SK-N-SH (cell line): Measurements from ENCODE around the gene ARHGAP20.

Experiments
- CHD2 ChIP-seq: fragments of 150-350 bp; IDR thresholded peaks from 2 replicates; pipeline ENCODE4 v1.6.1; 2018; ENCODE audit warnings: low read length; ENCODE audit not compliant: partially characterized antibody
- NRF1 ChIP-seq: IDR thresholded peaks from 2 replicates; pipeline ENCODE4 v1.6.1; 2012; ENCODE audit warnings: low read depth, mild to moderate bottlenecking, low read length
- RAD21 ChIP-seq: IDR thresholded peaks from 2 replicates; pipeline ENCODE4 v1.6.1; 2012; ENCODE audit warnings: mild to moderate bottlenecking, low read length
- RCOR1 ChIP-seq: fragments of 150-350 bp; IDR thresholded peaks from 2 replicates; pipeline ENCODE4 v1.6.1; 2017; ENCODE audit warnings: antibody characterized with exemption, low read length
- RFX5 ChIP-seq: IDR thresholded peaks from 2 replicates; pipeline ENCODE4 v1.6.1; 2012; ENCODE audit warnings: mild to moderate bottlenecking, improper control_type of control experiment, low read length
- YY1 ChIP-seq: IDR thresholded peaks from 2 replicates; pipeline ENCODE4 v1.4.0; 2012; ENCODE audit warnings: low read depth, mild to moderate bottlenecking
- TF ChIP-seq, protein P1 (sequence below): fragments of 200-600 bp; sonication (generic); IDR thresholded peaks from 2 replicates; pipeline ENCODE4 v1.6.1; 2017; ENCODE audit warnings: antibody characterized with exemption, mild to moderate bottlenecking, moderate library complexity
- TF ChIP-seq, protein P2 (sequence below): IDR thresholded peaks from 2 replicates; pipeline ENCODE4 v1.4.0; 2012; ENCODE audit warnings: low read depth, borderline replicate concordance

DNA sequence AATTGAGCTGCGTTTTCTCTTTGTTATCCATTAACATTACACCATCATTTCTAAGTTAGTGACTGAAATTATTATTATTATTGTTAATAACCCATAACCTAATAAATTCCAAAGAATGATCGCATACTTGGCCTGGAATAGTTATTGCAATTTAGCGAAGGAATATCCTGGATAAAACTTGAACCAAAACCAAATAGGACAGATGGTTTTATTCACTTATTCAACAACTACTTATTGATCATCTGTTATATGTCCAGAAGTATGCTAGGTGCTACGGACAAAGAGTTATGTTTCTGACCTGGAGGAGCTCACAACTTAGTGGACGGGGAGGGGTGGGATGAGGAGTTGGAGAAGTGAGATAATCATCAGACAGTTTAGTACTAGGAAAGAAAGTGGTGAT, 44.8 kb upstream of the ARHGAP20 start:
- TF ChIP-seq NRF1 (no peak), RFX5 (no peak), YY1 (no peak), CHD2 (no peak), RCOR1 (no peak), RAD21 (no peak)
- TF ChIP-seq, protein P1, sequence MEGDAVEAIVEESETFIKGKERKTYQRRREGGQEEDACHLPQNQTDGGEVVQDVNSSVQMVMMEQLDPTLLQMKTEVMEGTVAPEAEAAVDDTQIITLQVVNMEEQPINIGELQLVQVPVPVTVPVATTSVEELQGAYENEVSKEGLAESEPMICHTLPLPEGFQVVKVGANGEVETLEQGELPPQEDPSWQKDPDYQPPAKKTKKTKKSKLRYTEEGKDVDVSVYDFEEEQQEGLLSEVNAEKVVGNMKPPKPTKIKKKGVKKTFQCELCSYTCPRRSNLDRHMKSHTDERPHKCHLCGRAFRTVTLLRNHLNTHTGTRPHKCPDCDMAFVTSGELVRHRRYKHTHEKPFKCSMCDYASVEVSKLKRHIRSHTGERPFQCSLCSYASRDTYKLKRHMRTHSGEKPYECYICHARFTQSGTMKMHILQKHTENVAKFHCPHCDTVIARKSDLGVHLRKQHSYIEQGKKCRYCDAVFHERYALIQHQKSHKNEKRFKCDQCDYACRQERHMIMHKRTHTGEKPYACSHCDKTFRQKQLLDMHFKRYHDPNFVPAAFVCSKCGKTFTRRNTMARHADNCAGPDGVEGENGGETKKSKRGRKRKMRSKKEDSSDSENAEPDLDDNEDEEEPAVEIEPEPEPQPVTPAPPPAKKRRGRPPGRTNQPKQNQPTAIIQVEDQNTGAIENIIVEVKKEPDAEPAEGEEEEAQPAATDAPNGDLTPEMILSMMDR: no peak
- TF ChIP-seq, protein P2, sequence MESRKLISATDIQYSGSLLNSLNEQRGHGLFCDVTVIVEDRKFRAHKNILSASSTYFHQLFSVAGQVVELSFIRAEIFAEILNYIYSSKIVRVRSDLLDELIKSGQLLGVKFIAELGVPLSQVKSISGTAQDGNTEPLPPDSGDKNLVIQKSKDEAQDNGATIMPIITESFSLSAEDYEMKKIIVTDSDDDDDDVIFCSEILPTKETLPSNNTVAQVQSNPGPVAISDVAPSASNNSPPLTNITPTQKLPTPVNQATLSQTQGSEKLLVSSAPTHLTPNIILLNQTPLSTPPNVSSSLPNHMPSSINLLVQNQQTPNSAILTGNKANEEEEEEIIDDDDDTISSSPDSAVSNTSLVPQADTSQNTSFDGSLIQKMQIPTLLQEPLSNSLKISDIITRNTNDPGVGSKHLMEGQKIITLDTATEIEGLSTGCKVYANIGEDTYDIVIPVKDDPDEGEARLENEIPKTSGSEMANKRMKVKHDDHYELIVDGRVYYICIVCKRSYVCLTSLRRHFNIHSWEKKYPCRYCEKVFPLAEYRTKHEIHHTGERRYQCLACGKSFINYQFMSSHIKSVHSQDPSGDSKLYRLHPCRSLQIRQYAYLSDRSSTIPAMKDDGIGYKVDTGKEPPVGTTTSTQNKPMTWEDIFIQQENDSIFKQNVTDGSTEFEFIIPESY: no peak
